ENCODE data around the gene ID3. TPM values are rescaled to one million over a fixed set of nuclear protein-coding genes. Genes with fewer than 3 reads are reported as not detected.

The ID3 gene
- total and polyA plus RNA-seq, 9 of the 15 experiments (the other 6 are each of a cell fraction or from before 2014, with no cell fraction given): 6.8 to 59.8 (median 23.5) TPM

- Histone ChIP-seq H3K9me3 (replicated peaks; ENCODE audit: control insufficient read depth, insufficient read depth, low read depth, low read length) (no peaks in the 10 kb centered on the region), H4K20me1 (replicated peaks; ENCODE audit: control insufficient read depth, insufficient read depth, low read length) (no peaks in the 10 kb centered on the region), H3K4me3 (no peak overlapping the region), H3K27me3 (ENCODE audit: control insufficient read depth in 2 of 2, insufficient read depth in 2 of 2, low read length in 2 of 2) (peaks cover 13 to 49% of the 10 kb centered on the region in 2 experiments; a peak in 4 of 5 replicates), H3K4me2 (ENCODE audit: insufficient read depth, low read length) (no peak overlapping the region), H2AFZ (ENCODE audit: low read depth, low read length) (no peak overlapping the region; the same call in 1 of the 2 replicates), H3K27ac (ENCODE audit: extremely low read depth, low read depth, low read length) (no peak overlapping the region), H3K9me1 (ENCODE audit: control insufficient read depth, insufficient read depth, low read length) (no peaks in the 10 kb centered on the region), H3K36me3 (ENCODE audit: control insufficient read depth, insufficient read depth, low read length) (no peaks in the 10 kb centered on the region), H3K9ac (ENCODE audit: insufficient read depth in 1 of 2, low read depth in 2 of 2, low read length in 2 of 2) (peak overlapping the region in 1 of 2 experiments; percentile 21; a peak in 1 of 4 replicates), H3K79me2 (ENCODE audit: control insufficient read depth, insufficient read depth, low read length) (no peaks in the 10 kb centered on the region), H3K4me1 (replicated peaks in 1 of 2; ENCODE audit: control insufficient read depth in 2 of 2, insufficient read depth in 2 of 2, low read length in 2 of 2) (peaks cover 6 to 10% of the 10 kb centered on the region in 2 experiments; a peak in 4 of 5 replicates)
- intact Hi-C loops (cut with micrococcal nuclease) (no loop called here), in situ Hi-C loops (cut with MboI) (no loop called here)
- TF ChIP-seq EGR1 (conservative IDR thresholded peaks at IDR 0.05) (peak; percentile 33; the same call in 1 of the 2 replicates), ATF3 (IDR thresholded peaks at IDR 0.05) (peak; percentile 91), ATF3 (CRISPR knock-in tag; conservative IDR thresholded peaks at IDR 0.05) (no peak), SMARCE1 (IDR thresholded peaks at IDR 0.05) (no peak), MCM5 (IDR thresholded peaks at IDR 0.05; ENCODE audit: low read depth) (no peak), CEBPB (tag; IDR thresholded peaks at IDR 0.05) (0 out of 2 replicates have a peak, but pooled peaks have one; percentile 19), CEBPG (CRISPR knock-in tag; IDR thresholded peaks at IDR 0.05) (peak; percentile 53), CEBPG (tag; conservative IDR thresholded peaks at IDR 0.05 in 1 of 2, IDR thresholded peaks at IDR 0.05 in 1 of 2) (peak; percentile 43 to 79)
- DNase-seq (ENCODE audit: extremely low read depth in 1 of 4, low spot score in 3 of 4) (no peak), FAIRE-seq (no peak), ATAC-seq (no peak; the same call in 2 of the 3 replicates)
- no TSS peak for BruUV-seq (replicated peaks)
- ChIA-PET CTCF (ENCODE audit: low intra/inter-chr PET ratio) (no interaction called here), POLR2A (interaction anchor here (0.6 kb wide), 1 partner anchor 21 kb away, joined by 3 read pairs; no protein-coding TSS in a partner anchor)
- 9% methylated on average over 11 of the region's 11 CpGs for WGBS (ENCODE audit: insufficient coverage, low coverage, missing lambda C conversion rate)
Observed at GRCh38 chr1:23588749-23589548, 29.6 kb upstream of the ID3 start.
